AG08396 (cell line): ENCODE results near the gene SIM2.

Source experiments
- DNase-seq: peaks from one replicate; pipeline ENCODE4 v3.0.0; 2012; ENCODE audit warnings: low spot score, mixed read lengths

SIM2 gene

DNA sequence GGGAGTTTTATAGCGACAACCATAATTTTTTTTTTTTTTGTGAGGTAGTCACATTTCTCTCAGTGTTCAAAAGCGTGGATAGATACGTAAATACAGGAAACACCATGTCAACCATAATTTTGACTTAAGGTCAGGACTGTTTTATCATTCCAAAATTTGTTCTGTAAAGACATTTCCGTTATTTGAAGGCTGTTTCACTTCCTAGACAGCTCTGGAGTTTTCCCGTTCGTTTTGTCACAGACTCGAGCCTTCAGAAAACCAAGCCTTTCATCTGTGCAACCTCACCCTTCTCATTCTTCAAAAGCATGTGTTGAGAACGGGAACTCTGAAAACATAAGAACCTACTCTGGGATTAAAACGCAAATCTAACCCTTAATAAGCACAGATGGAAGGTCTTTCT lies 17.9 kb downstream of the SIM2 start:
- no peak for DNase-seq

DNA sequence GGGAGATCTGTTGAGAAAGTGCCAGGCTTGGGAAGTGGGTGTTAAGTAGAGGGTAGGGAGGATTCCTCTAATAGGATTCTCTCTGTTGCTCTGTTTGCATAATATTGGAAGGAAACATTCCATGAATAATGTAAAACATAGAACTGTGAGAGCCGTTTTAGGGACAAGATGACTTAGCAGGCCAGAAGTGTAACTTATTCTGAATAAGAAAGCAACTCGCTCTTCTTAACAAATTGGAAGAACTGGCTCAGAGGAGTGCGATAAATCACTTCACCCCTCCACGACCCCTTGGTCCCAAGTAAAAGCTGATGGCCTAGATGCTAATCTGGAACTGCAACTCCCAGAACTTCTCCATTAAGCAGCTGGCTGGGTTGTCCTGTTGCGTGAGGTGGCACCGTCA lies 19.1 kb downstream of the SIM2 start:
- DNase-seq = no peak

DNA sequence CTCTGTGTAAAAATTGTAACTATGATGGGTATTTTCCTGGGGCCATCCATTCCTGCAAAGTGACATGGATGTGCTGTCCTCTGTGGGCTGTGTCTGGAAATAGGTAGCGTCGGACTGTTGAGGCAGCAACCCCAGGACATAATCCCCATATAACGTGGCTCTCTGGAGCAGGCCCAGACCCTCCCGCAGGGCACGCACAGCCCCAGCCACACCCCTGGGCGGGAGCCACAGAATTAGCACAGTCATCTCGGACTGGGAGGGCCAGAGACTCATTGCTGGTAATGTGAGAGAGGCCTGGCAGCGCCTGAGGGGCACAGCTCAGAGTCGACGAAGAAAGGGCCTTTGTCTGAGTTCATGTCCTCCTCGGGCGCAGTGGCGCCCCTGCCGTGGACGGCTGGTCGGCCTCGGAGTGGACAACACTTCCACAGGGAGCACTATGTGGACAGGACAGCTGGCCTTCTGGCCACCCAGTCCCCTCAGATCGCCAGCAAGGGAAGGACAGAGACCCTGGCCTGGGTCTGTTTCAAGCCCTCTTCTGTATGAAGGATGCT lies 20.1 kb downstream of the SIM2 start:
- DNase-seq = no peak

DNA sequence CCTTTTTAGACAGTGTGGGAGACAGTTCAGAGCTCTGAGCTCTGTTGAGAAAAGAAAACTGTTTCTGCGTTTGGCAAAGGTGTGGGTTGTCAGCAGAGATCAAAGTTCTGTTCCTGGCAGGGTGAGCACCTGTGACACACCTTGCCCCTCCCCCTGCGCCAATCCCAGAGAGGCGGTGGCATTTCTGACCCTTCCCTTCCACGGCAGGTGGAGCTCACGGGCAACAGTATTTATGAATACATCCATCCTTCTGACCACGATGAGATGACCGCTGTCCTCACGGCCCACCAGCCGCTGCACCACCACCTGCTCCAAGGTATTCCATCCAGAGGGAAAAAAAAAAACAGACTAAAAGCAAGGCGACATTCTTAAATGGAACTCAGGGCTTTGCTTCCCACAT lies 20.7 kb downstream of the SIM2 start:
- DNase-seq = no peak

DNA sequence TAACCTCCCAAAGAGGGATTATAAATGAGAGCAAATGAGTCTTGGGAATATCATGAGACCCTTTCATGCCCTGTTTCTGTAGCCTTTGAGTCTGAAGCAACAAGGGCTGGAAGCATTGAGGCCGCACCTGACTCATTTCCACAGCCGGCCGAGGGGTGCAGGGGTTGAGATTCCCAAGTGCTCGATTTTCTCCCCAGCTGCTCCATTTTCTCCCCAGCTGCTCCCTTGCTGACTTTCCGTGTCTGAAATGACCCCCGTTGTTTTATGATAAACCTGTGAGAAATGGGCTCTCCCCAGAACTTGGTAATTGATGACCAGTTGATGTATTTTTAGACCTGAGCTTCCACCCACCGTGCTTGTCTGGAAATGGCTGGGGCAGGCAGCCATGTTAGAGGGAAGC lies 22.9 kb downstream of the SIM2 start:
- DNase-seq = no peak

DNA sequence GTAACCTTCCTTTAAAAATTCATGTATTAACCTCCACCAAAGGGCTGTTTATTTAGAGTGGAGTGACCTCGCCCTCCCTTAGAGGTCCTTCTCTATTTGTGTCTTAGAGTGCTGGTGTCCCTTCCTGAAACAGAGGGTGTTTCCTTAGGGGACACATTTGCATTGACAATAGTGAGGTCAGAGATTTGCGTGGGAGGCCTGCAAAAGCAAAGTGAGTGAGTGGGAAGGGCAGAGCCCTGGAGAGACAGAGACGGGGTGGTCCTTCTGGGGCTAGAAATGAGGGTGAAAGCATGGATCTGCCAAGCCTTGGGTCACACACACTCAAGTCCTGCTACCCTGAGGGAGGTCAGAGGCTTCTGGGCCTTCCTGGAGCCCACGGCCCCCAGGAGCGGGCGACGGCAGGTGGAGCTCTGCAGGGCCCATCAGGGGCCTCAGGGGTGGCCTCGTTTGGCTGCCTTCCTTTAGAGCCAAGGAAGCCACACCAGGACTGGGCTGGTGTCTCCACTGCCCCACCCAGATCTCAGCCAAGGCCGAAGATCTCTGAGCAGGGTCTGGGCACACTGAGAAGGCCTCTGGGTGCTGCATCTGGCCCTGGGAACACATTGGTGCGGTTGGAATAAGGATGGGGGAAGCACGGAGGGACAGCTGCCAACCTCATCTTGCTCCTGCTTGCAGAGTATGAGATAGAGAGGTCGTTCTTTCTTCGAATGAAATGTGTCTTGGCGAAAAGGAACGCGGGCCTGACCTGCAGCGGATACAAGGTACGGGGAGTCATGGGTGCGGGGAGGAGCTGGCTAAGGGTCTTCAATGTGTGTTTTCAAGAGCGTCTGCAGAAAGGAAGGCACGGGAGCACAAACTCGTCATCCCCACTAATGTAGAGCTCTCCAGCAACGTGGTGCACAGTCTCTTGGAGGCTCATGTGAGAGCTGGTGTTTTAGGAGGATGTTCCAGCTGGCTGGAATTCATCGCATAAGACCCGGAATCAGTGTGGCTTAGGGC lies 23.8 kb downstream of the SIM2 start:
- no peak for DNase-seq

DNA sequence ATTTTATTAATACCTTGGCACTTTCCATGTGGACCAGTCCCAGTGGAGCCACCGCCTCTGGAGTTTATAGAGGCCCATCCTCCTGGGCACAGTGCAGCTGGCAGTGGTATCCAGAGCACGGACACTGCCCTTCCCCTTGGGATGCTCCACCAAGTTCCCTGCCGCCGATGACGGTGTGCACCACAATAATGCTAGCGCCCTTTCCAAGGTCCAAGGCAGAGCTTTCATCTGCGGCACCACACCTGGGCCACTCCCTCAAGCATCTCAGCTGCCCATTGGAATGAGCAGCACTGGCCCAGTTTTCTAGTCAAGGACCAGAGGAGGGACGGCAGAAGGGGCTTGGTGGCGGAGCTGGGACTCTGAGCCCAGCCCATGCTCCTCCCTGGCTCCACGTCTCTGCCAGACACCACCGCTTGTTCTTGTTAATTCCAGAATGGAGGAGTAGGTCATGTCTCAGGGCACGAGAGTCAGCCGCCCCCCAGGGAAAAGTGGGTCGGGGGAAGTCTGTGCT lies 24.5 kb downstream of the SIM2 start:
- no peak for DNase-seq

DNA sequence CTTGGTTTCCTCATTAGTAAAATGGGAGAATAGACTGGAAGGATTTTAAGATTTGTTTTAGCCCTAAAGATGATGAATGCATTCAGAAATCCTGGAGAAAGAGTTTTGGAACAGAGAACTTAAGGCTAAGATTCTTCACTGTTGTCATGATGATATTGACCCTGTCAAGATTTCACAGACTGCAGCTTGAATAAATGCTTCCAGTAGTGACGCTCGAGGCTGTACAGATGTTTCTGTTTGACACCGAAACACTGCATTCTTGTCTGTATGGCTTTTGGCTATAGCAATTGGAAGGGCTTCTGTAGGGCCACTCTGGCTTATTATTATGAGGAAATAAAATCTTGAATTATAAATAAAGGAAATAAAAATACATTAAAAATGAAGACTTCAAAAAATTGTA lies 25.7 kb downstream of the SIM2 start:
- DNase-seq = no peak

DNA sequence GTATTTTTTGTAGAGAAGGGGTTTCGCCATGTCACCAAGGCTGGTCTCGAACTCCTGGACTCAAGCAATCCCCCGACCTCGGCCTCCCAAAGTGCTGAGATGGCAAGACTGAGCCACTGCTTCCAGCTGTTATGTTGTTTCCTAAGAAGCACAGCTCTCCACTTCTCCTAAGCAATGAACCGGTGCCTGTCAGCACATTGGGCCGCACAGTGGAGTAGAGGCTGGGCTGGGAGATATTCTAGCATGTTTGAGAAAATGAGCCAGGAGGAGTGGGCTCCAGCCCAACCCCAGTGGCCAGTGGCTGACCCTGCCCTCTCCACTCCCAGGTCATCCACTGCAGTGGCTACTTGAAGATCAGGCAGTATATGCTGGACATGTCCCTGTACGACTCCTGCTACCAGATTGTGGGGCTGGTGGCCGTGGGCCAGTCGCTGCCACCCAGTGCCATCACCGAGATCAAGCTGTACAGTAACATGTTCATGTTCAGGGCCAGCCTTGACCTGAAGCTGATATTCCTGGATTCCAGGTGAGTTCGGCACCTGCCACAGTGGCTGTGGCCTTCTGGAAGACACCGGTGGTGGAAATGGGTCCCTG lies 27.0 kb downstream of the SIM2 start:
- DNase-seq = no peak

DNA sequence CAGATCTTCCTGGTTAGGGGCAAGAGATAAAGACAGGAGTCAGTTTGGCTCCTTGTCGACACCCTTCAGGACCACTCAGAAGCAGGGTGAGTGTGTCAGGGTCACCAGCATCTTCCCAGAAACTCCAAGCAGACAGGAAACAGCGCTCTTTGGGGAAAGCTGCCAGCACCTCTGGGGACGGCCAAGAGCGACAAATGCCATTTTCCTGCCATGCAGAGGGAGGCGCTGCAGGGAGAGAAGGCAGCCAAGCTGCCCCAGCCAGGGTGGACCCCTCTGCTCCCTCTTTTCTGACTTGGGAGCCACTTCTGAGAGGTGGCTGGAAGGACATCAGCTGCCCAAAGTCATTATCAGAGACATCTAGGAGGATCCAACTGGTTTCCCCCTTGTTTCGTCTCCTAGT lies 29.0 kb downstream of the SIM2 start:
- no peak for DNase-seq

DNA sequence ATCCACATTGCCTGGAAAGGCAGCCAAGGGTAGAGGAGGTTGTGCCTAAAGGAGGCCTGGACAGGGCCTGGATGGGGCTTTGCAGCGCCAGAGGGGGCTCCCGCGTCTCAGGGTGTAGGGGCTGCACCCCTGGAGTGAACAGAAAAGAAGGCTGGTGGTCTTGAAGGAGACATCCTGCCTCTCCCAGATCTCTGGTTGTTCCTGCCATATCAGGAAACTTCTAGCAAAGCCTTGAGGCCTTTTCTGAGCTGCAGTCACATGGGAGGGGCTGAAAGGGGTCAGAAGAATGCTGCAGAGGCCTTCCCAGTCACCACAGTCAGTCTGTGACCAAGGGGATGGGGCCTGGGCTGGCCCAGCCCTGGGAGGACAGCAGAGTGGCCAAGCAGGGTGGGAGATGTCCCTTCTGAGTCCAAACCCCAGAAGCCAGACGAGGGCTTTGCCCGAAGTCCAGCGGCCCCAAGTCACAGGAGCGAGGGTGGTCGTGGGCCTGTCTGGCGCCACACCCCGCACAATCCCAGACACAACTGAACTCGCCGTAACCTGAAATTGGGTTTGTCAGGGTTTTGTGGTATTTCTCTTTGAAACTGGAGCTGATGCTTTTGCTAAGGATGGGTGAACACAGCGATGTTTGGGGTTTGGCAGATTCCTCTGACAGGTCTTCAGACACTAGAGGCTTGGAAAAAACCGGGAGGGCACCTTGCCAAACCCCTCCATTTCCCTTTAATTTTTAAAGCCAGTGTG lies 29.6 kb downstream of the SIM2 start:
- DNase-seq = no peak

DNA sequence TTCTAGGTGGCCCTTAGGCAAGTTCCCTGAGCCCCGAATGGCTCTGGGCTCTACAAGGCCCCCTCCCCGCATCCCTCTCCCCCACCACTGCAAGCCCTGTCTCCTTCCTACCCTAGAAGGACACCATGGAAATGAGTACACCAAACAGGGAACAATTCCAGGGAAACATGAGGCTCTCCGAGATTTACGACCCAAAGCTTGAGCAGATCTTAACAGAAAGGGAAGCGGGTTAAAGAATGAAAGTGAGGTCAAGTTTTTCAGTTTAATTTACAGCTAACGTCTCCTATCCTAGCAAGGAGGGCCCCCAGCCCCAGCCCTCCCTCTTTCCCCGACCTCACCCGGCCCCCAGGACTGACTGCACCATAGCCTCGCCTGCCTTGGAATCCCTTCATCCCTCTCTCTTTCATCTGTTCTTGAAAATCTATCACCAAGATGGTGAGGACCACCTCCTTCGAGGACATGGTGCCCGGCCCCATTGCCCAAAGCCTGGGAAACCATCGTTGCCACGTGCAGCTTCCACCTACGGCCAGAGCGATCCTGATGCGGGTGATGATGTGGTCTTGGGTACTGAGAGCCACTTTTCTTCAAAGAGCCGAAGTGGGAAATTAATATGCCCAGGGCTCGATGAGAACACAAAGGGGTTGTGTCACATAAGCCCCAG lies 30.5 kb downstream of the SIM2 start:
- DNase-seq = no peak

DNA sequence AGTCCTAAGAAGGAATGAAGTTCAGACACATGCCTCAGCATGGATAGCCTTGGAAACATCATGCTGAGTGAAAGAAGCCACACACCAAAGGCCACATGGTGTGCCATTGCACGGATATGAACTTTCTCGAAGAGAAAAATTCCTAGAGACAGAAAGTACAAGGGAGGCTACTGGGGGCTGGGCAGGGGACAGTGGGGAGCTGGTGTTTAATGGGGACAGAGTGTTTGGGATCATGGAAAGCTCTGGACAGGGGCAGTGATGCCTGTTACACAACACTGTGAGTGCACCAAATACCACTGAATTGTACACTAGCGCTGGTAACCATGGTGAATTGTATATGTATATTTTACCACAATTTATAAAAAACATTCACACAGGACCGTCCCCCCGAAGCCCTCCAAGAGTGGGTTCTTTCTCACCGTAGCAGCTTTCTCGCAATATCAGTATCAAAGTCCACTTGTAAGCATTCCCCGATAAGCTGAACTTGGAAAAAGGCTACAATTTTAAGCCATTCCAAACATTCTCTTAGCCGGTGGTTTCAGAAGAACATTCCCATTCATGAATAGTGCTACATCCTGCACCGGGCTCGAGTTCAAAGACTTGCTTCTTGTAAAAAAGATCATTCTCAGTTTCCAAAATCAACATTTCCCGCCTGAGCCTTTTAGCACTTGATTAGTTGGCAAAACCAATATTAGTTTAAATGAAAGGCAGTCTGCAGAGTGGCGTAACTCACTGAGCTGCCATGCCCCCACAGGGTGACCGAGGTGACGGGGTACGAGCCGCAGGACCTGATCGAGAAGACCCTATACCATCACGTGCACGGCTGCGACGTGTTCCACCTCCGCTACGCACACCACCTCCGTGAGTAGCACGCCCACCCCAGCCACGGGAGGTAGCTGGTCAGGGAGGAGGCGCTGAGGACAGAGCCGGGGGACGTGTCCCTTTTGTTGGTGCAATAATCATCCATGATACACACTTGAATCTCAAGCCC lies 31.7 kb downstream of the SIM2 start:
- DNase-seq = no peak

DNA sequence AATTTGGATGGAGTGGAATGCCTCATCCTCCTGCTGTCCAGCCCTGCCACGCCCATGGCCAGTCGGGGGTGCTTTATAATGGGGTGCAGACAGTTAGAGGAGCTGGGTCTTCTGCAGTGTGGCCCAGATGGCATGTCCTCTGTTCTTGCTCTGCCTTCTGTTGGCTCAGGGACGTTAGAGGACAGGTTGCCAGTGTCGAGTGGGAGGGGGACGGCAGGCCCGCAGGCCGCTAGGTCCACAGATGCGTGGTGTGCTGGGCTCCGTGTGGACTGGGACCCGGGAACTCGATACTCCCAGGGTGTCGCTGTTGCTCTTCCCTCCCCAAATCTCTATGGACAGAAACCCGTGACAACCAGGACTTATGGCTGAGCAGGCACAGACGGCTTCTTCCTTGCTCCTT lies 33.3 kb downstream of the SIM2 start:
- no peak for DNase-seq

DNA sequence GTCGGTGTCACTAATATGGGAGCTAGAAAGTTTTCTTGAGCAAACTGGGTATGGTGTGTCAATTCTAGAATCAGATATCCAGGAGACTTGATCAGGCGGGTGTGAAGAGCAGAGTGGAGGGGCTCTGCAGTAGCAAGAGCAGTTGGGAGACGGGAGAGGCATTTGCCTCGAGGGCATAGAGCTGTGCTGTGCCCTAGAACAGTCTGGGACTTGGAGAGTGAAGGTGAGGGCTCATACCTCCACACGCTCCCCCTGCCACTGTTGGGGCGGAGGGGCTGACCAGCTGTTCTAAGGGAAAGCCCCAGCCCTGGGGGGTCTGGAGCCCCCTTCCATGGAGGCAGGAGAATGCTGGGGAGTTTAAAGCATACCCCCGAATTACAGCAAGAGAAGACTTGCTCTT lies 33.8 kb downstream of the SIM2 start:
- no peak for DNase-seq

DNA sequence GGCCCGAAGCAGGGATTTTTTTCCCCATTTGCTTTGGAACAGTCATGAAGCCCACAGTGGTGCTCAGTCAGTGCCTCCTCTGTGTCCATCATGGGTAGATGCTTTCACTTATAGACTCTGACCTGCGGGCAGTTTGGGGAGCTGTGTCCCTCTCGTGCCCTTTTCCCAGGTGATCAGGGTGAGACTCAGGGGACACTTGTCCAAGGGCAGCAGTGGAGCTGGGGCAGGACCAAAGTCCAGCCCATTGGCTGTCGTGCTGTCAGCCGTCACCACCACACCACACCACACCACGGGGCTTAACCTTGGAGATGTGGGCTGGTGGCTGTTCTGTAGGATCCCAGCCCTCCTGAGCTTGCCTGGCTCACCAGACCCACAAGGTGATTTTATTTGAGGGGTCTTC lies 34.9 kb downstream of the SIM2 start:
- DNase-seq = no peak

DNA sequence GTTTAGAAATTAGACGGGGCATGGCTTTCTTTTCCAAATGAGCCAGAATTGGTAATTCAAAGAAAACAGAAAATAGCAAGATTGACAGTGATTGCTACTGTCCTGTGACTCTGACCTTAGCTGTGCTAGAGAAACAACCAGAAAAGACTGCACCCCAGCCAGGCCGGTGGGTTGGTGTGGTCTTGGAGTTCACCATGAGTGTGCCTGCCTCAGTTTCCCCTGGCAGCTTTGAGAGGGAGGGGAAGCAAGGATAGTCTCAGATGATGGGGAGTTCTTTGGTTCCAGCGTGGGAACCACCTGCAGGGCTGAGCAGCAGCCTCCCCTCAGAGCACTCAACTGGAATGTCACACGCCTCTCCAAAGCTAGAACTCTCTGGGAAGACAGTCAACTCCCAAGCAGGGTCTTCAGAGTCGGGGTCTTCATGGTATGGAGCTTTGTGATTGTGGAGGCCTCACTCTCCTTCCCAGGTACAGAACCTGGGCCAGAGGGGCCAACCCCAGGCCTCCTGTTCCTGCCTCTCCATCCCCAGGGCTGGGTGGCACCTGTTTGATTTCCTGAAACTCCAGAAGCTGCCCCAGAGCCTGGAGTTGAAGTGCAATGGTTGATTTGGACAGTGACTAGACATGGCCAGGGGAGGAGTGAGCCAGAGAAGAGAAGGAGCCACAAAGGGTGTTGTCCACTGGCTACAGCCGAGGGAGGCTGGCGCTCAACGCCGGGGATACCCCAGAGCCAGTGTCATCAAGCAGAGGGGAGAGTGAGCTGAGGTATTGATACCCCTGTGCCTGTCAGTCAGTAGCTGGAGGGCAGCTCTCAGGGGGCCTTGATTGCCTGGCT lies 35.7 kb downstream of the SIM2 start:
- DNase-seq = no peak

DNA sequence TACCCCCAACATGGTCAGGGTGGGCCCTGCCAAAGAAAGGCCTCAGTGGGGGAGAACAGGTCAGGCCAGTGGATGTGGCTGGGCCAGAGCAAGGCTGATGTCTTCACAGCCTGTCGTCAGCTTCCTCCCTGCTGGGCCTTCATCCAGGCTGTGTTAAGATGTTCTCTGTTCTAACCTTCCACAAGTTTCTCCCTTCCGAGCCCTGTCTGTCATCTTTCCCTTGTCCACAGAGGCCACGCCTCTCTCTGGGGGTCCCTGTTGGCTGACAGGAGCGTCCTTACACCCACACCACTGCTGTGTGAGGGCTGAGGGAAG lies 36.2 kb downstream of the SIM2 start:
- no peak for DNase-seq

DNA sequence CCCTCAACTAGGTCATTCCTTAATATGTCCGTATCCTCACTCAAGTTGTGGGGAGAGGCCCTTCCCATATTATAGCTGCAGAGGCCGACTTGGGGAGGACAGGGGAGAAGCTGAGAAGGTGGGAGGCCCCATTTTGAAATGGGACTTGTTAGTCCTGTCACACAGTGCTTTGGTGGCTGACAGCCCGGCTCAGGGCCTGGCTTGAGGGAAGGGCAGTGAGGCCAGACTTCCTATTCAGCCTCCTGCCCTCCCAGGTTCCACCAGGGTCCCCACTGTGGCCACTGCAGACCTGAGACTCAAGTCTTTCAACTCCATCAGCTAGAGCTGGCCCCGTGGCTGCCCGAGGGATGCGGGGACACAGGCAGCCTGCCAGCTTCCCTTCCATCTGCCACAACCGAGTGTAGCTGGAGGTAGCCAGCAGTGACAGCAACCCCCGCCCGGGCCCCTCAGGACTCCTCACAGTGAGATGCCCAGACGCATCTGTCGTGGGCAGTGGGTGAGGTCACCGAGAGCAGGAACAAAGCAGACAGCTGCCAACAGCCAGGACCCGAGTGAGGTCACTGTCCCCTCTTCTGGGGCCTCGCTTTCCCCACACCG lies 36.9 kb downstream of the SIM2 start:
- DNase-seq = no peak
